ENCODE data around the gene NT5E.

NT5E gene

DNA sequence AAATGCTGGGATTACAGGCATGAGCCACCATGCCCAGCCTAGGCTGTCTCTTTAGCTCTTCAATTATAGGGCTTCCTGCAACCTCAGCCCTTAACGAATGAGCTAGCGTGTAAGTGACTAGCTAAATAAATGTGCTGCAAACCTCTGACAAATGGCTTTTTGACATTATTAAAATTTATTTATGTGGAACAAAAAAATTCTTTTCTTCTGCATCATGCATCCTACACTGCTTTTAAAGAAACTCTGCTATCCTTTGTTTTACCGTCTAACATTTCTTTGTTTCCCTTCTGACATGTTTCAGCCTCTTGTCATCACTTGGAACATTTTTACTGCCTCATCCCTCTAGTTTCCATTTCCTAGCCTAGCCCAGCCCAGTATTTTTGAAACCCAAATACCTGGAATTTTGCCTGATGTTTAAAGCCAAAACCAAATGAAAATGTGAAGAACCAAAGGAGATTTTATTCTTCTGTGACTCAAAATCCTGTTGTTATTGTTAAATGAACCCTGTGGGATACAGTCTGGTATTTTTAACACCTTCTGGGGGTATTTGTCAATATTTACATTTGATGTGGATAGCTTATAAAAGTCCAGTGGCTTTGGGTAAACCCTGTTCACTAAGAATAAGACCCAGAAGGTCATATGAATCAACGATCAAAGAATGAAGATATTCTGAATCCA is 9.5 kb downstream of the NT5E start:
- TF ChIP-seq, protein P1, sequence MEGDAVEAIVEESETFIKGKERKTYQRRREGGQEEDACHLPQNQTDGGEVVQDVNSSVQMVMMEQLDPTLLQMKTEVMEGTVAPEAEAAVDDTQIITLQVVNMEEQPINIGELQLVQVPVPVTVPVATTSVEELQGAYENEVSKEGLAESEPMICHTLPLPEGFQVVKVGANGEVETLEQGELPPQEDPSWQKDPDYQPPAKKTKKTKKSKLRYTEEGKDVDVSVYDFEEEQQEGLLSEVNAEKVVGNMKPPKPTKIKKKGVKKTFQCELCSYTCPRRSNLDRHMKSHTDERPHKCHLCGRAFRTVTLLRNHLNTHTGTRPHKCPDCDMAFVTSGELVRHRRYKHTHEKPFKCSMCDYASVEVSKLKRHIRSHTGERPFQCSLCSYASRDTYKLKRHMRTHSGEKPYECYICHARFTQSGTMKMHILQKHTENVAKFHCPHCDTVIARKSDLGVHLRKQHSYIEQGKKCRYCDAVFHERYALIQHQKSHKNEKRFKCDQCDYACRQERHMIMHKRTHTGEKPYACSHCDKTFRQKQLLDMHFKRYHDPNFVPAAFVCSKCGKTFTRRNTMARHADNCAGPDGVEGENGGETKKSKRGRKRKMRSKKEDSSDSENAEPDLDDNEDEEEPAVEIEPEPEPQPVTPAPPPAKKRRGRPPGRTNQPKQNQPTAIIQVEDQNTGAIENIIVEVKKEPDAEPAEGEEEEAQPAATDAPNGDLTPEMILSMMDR (conservative IDR thresholded peaks at IDR 0.05; ENCODE audit: low read depth, low read length) = no peak
- H3K4me3 ChIP-seq (ENCODE audit: low read length) = no peak overlapping the region
- DNase-seq (ENCODE audit: low read depth) = no peak

DNA sequence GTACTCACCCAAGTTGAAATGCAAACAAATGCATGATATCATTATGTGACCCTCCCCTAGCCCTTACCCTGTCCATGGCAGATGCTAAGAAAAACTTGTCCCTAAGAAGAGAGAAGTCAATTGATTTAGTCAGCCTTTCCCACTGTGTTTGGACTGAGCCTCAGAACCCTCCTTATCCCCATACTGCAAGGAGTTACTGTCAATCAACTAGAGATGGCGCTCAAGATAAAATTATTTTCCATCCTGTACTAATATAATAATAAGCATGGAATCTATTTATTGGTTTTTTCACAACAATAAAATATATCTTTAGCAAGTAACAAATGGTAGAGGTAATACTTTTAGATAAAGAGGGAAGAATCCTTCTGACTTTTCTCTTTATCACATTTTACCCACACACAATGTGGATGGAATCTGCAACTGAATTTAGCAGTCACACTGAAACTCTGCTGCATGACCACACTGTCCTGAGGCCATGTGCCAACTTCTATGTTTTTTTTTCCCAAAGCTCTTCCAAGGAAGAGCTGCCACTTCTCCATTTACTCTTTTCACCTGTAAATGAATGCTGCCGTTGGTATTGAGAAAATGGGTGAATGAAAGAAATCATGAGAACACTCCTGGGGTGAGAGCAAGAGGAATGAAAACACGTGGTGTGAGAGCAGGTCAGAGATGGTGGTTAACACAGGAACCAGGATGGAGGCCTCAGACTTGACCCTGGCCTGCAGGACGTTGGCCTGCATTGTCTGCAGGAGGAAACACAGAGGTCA is 10.5 kb downstream of the NT5E start:
- H3K4me3 ChIP-seq (ENCODE audit: low read length) = no peak overlapping the region
- TF ChIP-seq, protein P1 (conservative IDR thresholded peaks at IDR 0.05; ENCODE audit: low read depth, low read length) = no peak
- DNase-seq (ENCODE audit: low read depth) = no peak

DNA sequence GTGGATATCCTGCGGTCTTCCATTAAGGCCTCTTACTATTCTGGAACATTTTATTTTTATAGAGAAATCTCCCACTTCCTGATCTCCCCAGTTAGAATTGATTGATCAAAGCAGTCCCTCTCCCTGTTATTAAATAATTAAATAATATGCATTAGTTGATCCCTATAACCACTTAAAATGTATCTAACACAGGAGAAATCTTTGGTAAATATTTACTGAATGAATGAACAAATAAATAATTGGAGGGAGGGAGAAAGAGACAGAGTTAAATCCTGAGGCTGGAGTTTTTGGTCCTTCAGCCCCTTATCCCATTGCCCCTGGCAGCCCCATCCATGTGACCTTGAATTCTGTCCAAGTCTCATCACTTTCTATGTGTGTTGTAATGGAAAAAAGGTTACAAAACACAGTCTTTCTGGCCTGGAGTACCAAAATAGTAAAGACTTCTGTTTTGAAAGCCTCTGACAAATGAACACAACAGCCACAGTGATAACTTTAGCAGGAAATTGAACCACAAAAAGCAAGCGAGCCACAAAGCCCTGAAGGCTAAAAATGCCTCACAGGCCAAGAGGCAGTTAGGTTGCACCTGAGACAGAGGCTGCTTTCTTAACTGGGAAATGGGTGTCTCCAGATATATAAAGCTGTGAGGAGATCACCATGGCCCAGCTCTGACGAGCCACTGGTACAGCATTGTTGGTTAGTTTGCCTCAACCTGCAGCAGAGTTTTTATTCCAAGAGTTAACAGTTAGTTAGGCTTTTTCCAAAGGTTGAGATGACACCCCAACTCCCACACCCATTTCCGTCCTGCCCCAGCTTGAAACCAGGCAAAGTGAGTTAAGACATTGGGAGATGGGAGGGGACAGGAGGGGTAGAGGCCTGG is 11.3 kb downstream of the NT5E start:
- H3K4me3 ChIP-seq (ENCODE audit: low read length) = no peak overlapping the region
- TF ChIP-seq, protein P1 (conservative IDR thresholded peaks at IDR 0.05; ENCODE audit: low read depth, low read length) = no peak
- DNase-seq (ENCODE audit: low read depth) = no peak

DNA sequence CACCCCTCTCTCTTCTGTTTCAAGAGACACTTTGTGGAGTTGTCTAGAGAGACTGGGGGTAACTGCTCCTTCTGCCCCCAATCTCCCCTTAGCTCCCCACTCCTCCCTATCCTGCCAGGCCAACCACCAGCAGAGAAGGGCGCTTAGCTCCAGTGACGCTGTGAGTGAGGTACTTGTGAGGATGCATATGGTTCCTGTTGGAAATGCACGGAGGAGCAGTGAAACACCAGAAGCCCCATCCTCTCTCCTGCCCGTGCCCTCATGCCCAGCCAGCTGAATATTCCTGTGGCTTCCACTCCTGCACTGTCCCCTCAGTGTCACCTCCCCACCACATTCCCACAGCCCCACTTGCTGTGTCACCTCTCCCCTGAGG is 11.9 kb downstream of the NT5E start:
- TF ChIP-seq, protein P1 (conservative IDR thresholded peaks at IDR 0.05; ENCODE audit: low read depth, low read length) = no peak
- no peak for DNase-seq (ENCODE audit: low read depth)
- H3K4me3 ChIP-seq (ENCODE audit: low read length) = no peak overlapping the region

DNA sequence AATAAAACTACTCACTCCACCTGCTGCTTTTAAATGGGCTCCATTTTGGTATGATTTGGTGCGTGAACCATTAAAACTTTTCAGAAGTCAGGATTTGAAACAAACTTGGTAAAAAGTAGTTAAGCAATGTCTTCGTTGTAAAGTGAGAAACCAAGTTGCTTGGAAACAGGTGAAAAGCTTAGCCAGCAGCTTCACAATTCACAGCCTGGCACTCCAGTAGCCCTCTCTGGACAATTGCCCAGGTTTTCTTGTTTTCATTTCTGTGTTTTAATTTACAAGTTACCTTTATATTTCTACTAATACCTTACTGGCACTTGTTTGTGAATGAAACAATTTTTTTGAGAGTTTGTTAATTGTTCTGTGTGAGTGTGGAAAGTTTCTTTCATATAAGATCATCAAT is 12.8 kb downstream of the NT5E start:
- DNase-seq (ENCODE audit: low read depth) = no peak
- TF ChIP-seq, protein P1 (conservative IDR thresholded peaks at IDR 0.05; ENCODE audit: low read depth, low read length) = no peak
- H3K4me3 ChIP-seq (ENCODE audit: low read length) = no peak overlapping the region

DNA sequence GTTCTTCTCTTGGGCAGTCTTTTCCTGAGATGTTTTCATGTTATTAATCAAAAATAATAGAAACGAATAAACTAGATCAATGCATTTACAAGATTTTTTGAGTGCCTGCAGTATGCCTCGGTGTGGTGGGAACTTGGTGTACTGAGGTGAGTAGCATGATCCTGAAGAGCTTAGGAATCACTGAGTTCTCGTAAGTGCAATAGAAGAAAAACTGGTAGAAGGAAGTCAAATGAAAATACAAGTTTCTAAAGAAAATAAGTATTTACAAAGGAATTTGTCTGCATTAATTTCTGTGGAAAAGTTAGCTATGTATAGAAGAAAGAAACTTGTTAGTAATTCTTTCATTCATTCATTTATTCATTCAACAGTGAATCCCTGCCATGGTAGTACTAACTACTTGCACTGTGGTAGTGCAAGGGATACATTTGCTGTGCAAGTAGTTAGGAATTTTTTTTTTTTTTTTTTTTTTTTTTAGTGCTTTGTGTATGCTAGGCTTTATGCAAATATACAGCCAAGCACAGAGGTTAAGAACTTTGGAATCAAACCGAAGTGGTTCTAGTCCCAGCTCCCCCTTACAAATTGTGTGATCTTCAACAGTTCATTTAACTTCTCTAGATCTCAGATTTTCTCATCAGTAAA is 13.9 kb downstream of the NT5E start:
- TF ChIP-seq, protein P1 (conservative IDR thresholded peaks at IDR 0.05; ENCODE audit: low read depth, low read length) = no peak
- DNase-seq (ENCODE audit: low read depth) = no peak
- H3K4me3 ChIP-seq (ENCODE audit: low read length) = no peak overlapping the region
